OCI-LY1 (cell line): ENCODE results near the gene EPHA7.

Experiments
- CTCF ChIP-seq: fragments of 200-600 bp; sonication (generic), shearing (Covaris generic); IDR thresholded peaks from 2 replicates; pipeline ENCODE4 v1.5.1; 2017; ENCODE audit warnings: mild to moderate bottlenecking, antibody characterized with exemption, low read length, moderate library complexity, mixed read lengths
- EZH2 ChIP-seq: fragments of 200-600 bp; sonication (generic), shearing (Covaris generic); IDR thresholded peaks from 2 replicates; pipeline ENCODE4 v1.8.0; 2017; ENCODE audit warnings: borderline replicate concordance, mixed run types, mild to moderate bottlenecking, antibody characterized with exemption, low read length, moderate library complexity, mixed read lengths

DNA sequence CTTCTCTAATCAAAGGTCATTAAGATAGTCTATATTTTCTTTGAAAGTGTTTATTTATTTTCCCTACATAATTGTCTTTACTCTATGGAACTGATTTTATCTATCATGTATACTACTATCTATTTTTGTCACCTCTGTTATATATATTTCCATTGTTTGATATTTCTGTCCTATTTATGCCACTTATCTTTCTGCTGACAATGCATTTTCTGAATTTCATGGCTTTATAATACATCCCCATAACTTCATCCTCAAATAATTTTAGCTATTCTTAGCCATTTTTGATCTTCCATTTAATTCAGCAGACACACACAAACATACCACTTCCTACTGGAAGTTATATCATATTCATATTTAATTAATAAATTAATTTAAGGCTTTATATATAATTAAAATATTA, 123.7 kb downstream of the EPHA7 start:
- TF ChIP-seq CTCF, result no peak
- no peak for TF ChIP-seq EZH2
